Retinal pigment epithelial cell (primary cell): Measurements from ENCODE around the gene SPRYD4.
A peak's percentile ranks its signal among the peaks of the same experiment; 100 is the strongest.

Experiments
- DNase-seq: peaks from one replicate; pipeline ENCODE4 v3.0.0-alpha.2; 2010; ENCODE audit warnings: low read depth
- H3K4me3 ChIP-seq: 2 replicates; pipeline ENCODE4 v1.5.1; 2011; ENCODE audit warnings: mild to moderate bottlenecking, low read length, control low read depth, moderate library complexity
- CTCF ChIP-seq: conservative IDR thresholded peaks from 2 replicates; pipeline ENCODE4 v1.5.1; 2011; ENCODE audit warnings: low read depth, low read length, control low read depth, inconsistent platforms

Gene SPRYD4

GRCh38 chr12:56517854-56518253, 49.5 kb downstream of the SPRYD4 start:
- DNase-seq: no peak

GRCh38 chr12:56518570-56518969, 50.2 kb downstream of the SPRYD4 start:
- H3K4me3 ChIP-seq: no peak overlapping the region
- no peak for DNase-seq
- TF ChIP-seq CTCF: no peak

More at GRCh38 chr12:56517854-56518253, 49.5 kb downstream of the SPRYD4 start:
- no peak overlapping the region for H3K4me3 ChIP-seq
- TF ChIP-seq CTCF: no peak

GRCh38 chr12:56520048-56520447, 51.7 kb downstream of the SPRYD4 start:
- no peak for DNase-seq
- TF ChIP-seq CTCF: no peak
- H3K4me3 ChIP-seq: no peak overlapping the region

- H3K4me3 ChIP-seq: no peak overlapping the region
- no peak for TF ChIP-seq CTCF
- DNase-seq: no peak
These were observed 52.1 kb downstream of the SPRYD4 start for GRCh38 chr12:56520506-56520905.

- no peak for DNase-seq
- TF ChIP-seq CTCF: no peak
- peak overlapping the region; percentile 71 for H3K4me3 ChIP-seq
These were observed 52.8 kb downstream of the SPRYD4 start for GRCh38 chr12:56521209-56521589.

GRCh38 chr12:56521590-56522371, 53.4 kb downstream of the SPRYD4 start, which contains the start of gene RBMS2:
Gene RBMS2 (plus strand): TSS chr12:56521820. CDS start chr12:56522024, 204 bp downstream.
- TF ChIP-seq CTCF: no peak
- H3K4me3 ChIP-seq: peak within 1 kb of the TSS; percentile 71
- DNase-seq: peak; percentile 80
